ENCODE results near the gene PPP1R12B. TPM values are rescaled to one million over a fixed set of nuclear protein-coding genes. Genes with fewer than 3 reads are reported as not detected.

PPP1R12B gene
- polyA plus RNA-seq, 1 donor (not counting 4 experiments of a cell fraction or from before 2014, with no cell fraction given): 6.9 TPM

- DNase-seq (ENCODE audit: low read depth, low spot score) (no peak), FAIRE-seq (peak; percentile 70)
- no peaks in the 10 kb centered on the region for H4K20me1 ChIP-seq (ENCODE audit: control insufficient read depth, extremely low read depth, insufficient read depth, low read length)
- no peaks in the 10 kb centered on the region for H3K9me1 ChIP-seq (ENCODE audit: control insufficient read depth, extremely low read depth, insufficient read depth, low read length)
- peak overlapping the region; percentile 45 for H3K27ac ChIP-seq (ENCODE audit: control insufficient read depth, insufficient read depth, low read length)
- no peak overlapping the region for H3K4me3 ChIP-seq (ENCODE audit: control insufficient read depth in 2 of 3, extremely low read depth in 1 of 3, insufficient read depth in 2 of 3, low read depth in 1 of 3, low read length in 3 of 3)
- H2AFZ ChIP-seq (ENCODE audit: control insufficient read depth, low read length): no peak overlapping the region
- H3K4me2 ChIP-seq (ENCODE audit: control insufficient read depth, extremely low read depth, insufficient read depth, low read depth, low read length): peak overlapping the region; percentile 47
- no peaks in the 10 kb centered on the region for H3K79me2 ChIP-seq (ENCODE audit: control insufficient read depth, insufficient read depth, low read length)
- H3K9me3 ChIP-seq (ENCODE audit: control insufficient read depth, low read depth, low read length): no peaks in the 10 kb centered on the region
- H3K27me3 ChIP-seq (ENCODE audit: control insufficient read depth, extremely low read depth, insufficient read depth, low read length): no peaks in the 10 kb centered on the region
- no peak overlapping the region for H3K9ac ChIP-seq (ENCODE audit: control insufficient read depth, extremely low read depth, insufficient read depth, low read length)
- no peaks in the 10 kb centered on the region for H3K36me3 ChIP-seq (ENCODE audit: control insufficient read depth in 2 of 2, extremely low read depth in 1 of 2, insufficient read depth in 2 of 2, low read length in 2 of 2)
- H3K4me1 ChIP-seq (ENCODE audit: control insufficient read depth, extremely low read depth, insufficient read depth, low read length): peaks cover 46% of the 10 kb centered on the region
- no peak for TF ChIP-seq EZH2 (IDR thresholded peaks at IDR 0.05; ENCODE audit: low read length)
- no peak for TF ChIP-seq CTCF (optimal IDR thresholded peaks at IDR 0.05 in 1 of 3, IDR thresholded peaks at IDR 0.05 in 1 of 3, conservative IDR thresholded peaks at IDR 0.05 in 1 of 3; ENCODE audit: extremely low read depth in 1 of 3, insufficient read depth in 2 of 3, low read length in 3 of 3)
- dilution Hi-C loops (cut with MboI; ENCODE audit: extremely low pct_ligation_motif_present, low sequenced_read_pairs): no loop called here
Measured at GRCh38 chr1:202575918-202576653, 227.6 kb downstream of the PPP1R12B start.

DNA sequence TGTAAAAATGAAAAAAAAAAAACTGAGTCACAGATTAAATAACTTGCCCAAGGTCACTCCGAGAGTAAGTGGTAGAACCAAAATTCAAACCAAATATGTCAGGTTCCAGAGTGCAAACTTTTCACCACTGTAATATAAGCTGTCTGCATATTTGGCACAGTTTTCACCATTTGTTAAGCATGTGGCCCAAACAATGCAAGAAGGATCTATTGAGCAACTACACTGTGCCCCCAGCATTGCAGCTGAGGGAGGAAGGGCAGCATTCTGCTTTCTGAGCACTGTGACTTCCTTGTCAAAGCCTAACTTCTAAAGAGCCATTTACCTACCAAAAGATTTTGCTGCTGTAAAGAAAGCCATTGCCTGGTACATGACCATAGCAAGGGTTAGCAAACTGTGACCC, 228.3 kb downstream of the PPP1R12B start:
- no peak for DNase-seq (ENCODE audit: low read depth, low spot score)
- dilution Hi-C loops (cut with MboI; ENCODE audit: extremely low pct_ligation_motif_present, low sequenced_read_pairs): no loop called here
- no peaks in the 10 kb centered on the region for H3K9me3 ChIP-seq (ENCODE audit: control insufficient read depth, low read depth, low read length)
- H3K9ac ChIP-seq (ENCODE audit: control insufficient read depth, extremely low read depth, insufficient read depth, low read length): no peak overlapping the region
- no peaks in the 10 kb centered on the region for H3K79me2 ChIP-seq (ENCODE audit: control insufficient read depth, insufficient read depth, low read length)
- no peak for TF ChIP-seq EZH2 (IDR thresholded peaks at IDR 0.05; ENCODE audit: low read length)
- no peak for TF ChIP-seq CTCF (optimal IDR thresholded peaks at IDR 0.05 in 1 of 3, IDR thresholded peaks at IDR 0.05 in 1 of 3, conservative IDR thresholded peaks at IDR 0.05 in 1 of 3; ENCODE audit: extremely low read depth in 1 of 3, insufficient read depth in 2 of 3, low read length in 3 of 3)
- peak overlapping the region; percentile 45 for H3K27ac ChIP-seq (ENCODE audit: control insufficient read depth, insufficient read depth, low read length)
- H3K27me3 ChIP-seq (ENCODE audit: control insufficient read depth, extremely low read depth, insufficient read depth, low read length): no peaks in the 10 kb centered on the region
- H3K4me1 ChIP-seq (ENCODE audit: control insufficient read depth, extremely low read depth, insufficient read depth, low read length): peaks cover 46% of the 10 kb centered on the region
- H3K9me1 ChIP-seq (ENCODE audit: control insufficient read depth, extremely low read depth, insufficient read depth, low read length): no peaks in the 10 kb centered on the region
- peak overlapping the region; percentile 47 for H3K4me2 ChIP-seq (ENCODE audit: control insufficient read depth, extremely low read depth, insufficient read depth, low read depth, low read length)
- no peak for FAIRE-seq
- H4K20me1 ChIP-seq (ENCODE audit: control insufficient read depth, extremely low read depth, insufficient read depth, low read length): no peaks in the 10 kb centered on the region
- no peak overlapping the region for H2AFZ ChIP-seq (ENCODE audit: control insufficient read depth, low read length)
- no peak overlapping the region for H3K4me3 ChIP-seq (ENCODE audit: control insufficient read depth in 2 of 3, extremely low read depth in 1 of 3, insufficient read depth in 2 of 3, low read depth in 1 of 3, low read length in 3 of 3)
- H3K36me3 ChIP-seq (ENCODE audit: control insufficient read depth in 2 of 2, extremely low read depth in 1 of 2, insufficient read depth in 2 of 2, low read length in 2 of 2): no peaks in the 10 kb centered on the region

Measured in keratinocyte (primary cell).